Endothelial cell of umbilical vein (primary cell): Measurements from ENCODE around the gene OR7C2. TPM values are rescaled to one million over a fixed set of nuclear protein-coding genes. Genes with fewer than 3 reads are reported as not detected.
"Not testable (repeated sequence)": the region's sequence is repeated elsewhere in the genome, so short reads cannot be mapped to it uniquely, and the experiment has no call there.

ENCODE experiments used
- BruUV-seq: library from RNA; stranded (reverse); fragments of 400-500 nt; replicated peaks from 2 replicates; lab custom pipeline; 2021; lab: Mats Ljungman, UMichigan
- CTCF ChIA-PET: fragments of 300-600, 350-600 bp; sonication (Branson Sonifier 250); formaldehyde crosslinking; loops from one replicate; lab custom pipeline; 2021; ENCODE audit warnings: antibody characterized with exemption, inconsistent platforms; lab: Charles Lee
- POLR2A ChIA-PET: fragments of 300-600, 350-600 bp; sonication (Branson Sonifier 250); formaldehyde crosslinking; loops from one replicate; lab custom pipeline; 2021; ENCODE audit warnings: antibody characterized with exemption, inconsistent platforms; lab: Charles Lee
- DNase-seq: peaks from one replicate; pipeline ENCODE4 v3.0.0-alpha.2; 2011; ENCODE audit warnings: low read depth, low spot score
- FAIRE-seq: peaks from 2 replicates; lab custom pipeline; 2011; peaks lifted over from hg19 to GRCh38; lab: Jason Lieb, UNC
- H2AFZ ChIP-seq: 2 replicates; pipeline ENCODE4 v1.6.0; 2012; ENCODE audit warnings: low read depth, low read length, control low read depth, inconsistent platforms
- H3K27ac ChIP-seq: 2 replicates; pipeline ENCODE4 v1.5.1; 2011; ENCODE audit warnings: low read depth, mild to moderate bottlenecking, control low read depth, low read length, moderate library complexity; ENCODE audit not compliant: insufficient read depth
- H3K27me3 ChIP-seq, 2 experiments: 2 replicates each; pipeline versions ENCODE4 v1.6.0 to v1.6.1; 2011; ENCODE audit warnings: low read length in 2 of 2, mixed read lengths in 1 of 2; ENCODE audit not compliant: control insufficient read depth in 2 of 2, insufficient read depth in 2 of 2
- H3K36me3 ChIP-seq, 2 experiments: 2 replicates in 1 of 2; 3 replicates in 1 of 2; pipeline ENCODE4 v1.5.1; 2011; ENCODE audit warnings: low read length in 2 of 2, mild to moderate bottlenecking in 1 of 2, moderate library complexity in 1 of 2; ENCODE audit not compliant: control insufficient read depth in 2 of 2, insufficient read depth in 2 of 2; ENCODE audit errors: extremely low read depth in 1 of 2
- H3K4me1 ChIP-seq: 3 replicates; pipeline ENCODE4 v1.5.1; 2011; ENCODE audit warnings: mild to moderate bottlenecking, low read length; ENCODE audit not compliant: control insufficient read depth, insufficient read depth; ENCODE audit errors: extremely low read depth
- H3K4me2 ChIP-seq: 2 replicates; pipeline ENCODE4 v1.6.1; 2011; ENCODE audit warnings: low read length, control low read depth, mixed read lengths; ENCODE audit not compliant: insufficient read depth
- H3K4me3 ChIP-seq, 3 experiments: fragments of 200-600 bp in 1 of 3; sonication (generic), shearing (Covaris generic) in 1 of 3; replicated peaks in 1 of 3; 2 replicates each; pipeline ENCODE4 v1.5.1; 2011 to 2016; ENCODE audit warnings: control low read depth in 3 of 3, low read length in 3 of 3, mild to moderate bottlenecking in 2 of 3, inconsistent platforms in 1 of 3, low read depth in 1 of 3, moderate library complexity in 1 of 3; ENCODE audit not compliant: insufficient read depth in 1 of 3
- H3K79me2 ChIP-seq: 2 replicates; pipeline ENCODE4 v1.6.0; 2012; ENCODE audit warnings: low read length, inconsistent platforms; ENCODE audit not compliant: control insufficient read depth, insufficient read depth
- H3K9ac ChIP-seq: replicated peaks from 2 replicates; pipeline ENCODE3; 2011; ENCODE audit warnings: low read length, control low read depth; ENCODE audit not compliant: insufficient read depth; ENCODE audit errors: extremely low read depth
- H3K9me1 ChIP-seq: replicated peaks from 3 replicates; pipeline ENCODE4 v1.6.0; 2011; ENCODE audit warnings: mild to moderate bottlenecking, low read length; ENCODE audit not compliant: control insufficient read depth, insufficient read depth; ENCODE audit errors: extremely low read depth
- H3K9me3 ChIP-seq: replicated peaks from 2 replicates; pipeline ENCODE4 v1.5.1; 2012; ENCODE audit warnings: low read length, inconsistent platforms; ENCODE audit not compliant: control insufficient read depth, insufficient read depth
- H4K20me1 ChIP-seq: replicated peaks from 2 replicates; pipeline ENCODE3; 2011; ENCODE audit warnings: mild to moderate bottlenecking, low read length; ENCODE audit not compliant: control insufficient read depth, insufficient read depth; ENCODE audit errors: extremely low read depth
- CTCF ChIP-seq, 2 donors: IDR thresholded peaks; 1 replicate in 1 of 2; 2 replicates in 1 of 2; pipeline ENCODE4 v1.5.1; 2011; ENCODE audit warnings: low read length in 2 of 2, mild to moderate bottlenecking in 2 of 2, moderate library complexity in 2 of 2, control low read depth in 1 of 2, inconsistent platforms in 1 of 2, low read depth in 1 of 2; ENCODE audit not compliant: insufficient read depth in 1 of 2; ENCODE audit errors: extremely low read depth in 1 of 2
- EZH2 ChIP-seq: IDR thresholded peaks from 2 replicates; pipeline ENCODE4 v1.6.1; 2012; ENCODE audit warnings: borderline replicate concordance, low read depth, mild to moderate bottlenecking, moderate library complexity, low read length, inconsistent platforms; ENCODE audit not compliant: severe bottlenecking
- FOS ChIP-seq: IDR thresholded peaks from 2 replicates; pipeline ENCODE4 v1.6.1; 2011; ENCODE audit warnings: mild to moderate bottlenecking, low read length, moderate library complexity, borderline replicate concordance; ENCODE audit not compliant: insufficient read depth
- GATA2 ChIP-seq: IDR thresholded peaks from 2 replicates; pipeline ENCODE4 v1.7.0; 2011; ENCODE audit warnings: low read depth, mild to moderate bottlenecking, moderate library complexity, mixed read lengths, low read length; ENCODE audit not compliant: insufficient read length, insufficient read depth
- JUN ChIP-seq: IDR thresholded peaks from 2 replicates; pipeline ENCODE4 v1.6.1; 2011; ENCODE audit warnings: borderline replicate concordance, low read depth; ENCODE audit not compliant: insufficient read length, insufficient read depth
- MYC ChIP-seq: IDR thresholded peaks from one replicate; pipeline ENCODE4 v1.6.1; 2011; ENCODE audit warnings: mild to moderate bottlenecking, low read depth, low read length
- POLR2A ChIP-seq: IDR thresholded peaks from 2 replicates; pipeline ENCODE4 v1.6.1; 2012; ENCODE audit warnings: low read depth, mild to moderate bottlenecking, control low read depth, low read length
- POLR2AphosphoS5 ChIP-seq: IDR thresholded peaks from 2 replicates; pipeline ENCODE4 v1.6.1; 2012; ENCODE audit warnings: low read depth, mild to moderate bottlenecking, control low read depth, low read length, moderate library complexity; ENCODE audit not compliant: insufficient read depth
- dilution Hi-C: fragments of 300-500 bp; cut with MboI; formaldehyde crosslinking; loops from one replicate; pipeline ENCODE4 v1.15.0; 2019; ENCODE audit warnings: low sequenced_read_pairs; ENCODE audit not compliant: extremely low pct_ligation_motif_present
- intact Hi-C: fragments of 100-400 bp; cut with micrococcal nuclease; formaldehyde crosslinking; loops from one replicate; pipeline ENCODE4 v1.10.0; 2022
- polyA plus RNA-seq, 4 experiments: library from polyadenylated mRNA; depleted of rRNA in 3 of 4; stranded (reverse) in 3 of 4; unstranded in 1 of 4; fragments of >200 nt; gene quantifications; 2 replicates each; pipeline versions ENCODE4 v1.2.1 to v1.2.3, GENCODE V29; 2011 to 2012; ENCODE audit warnings: missing spikeins in 1 of 4
- total RNA-seq: library from RNA; stranded (reverse); gene quantifications from 2 replicates; pipeline ENCODE4 v1.2.3, GENCODE V29; 2021
- TF ChIP-seq, protein P1 (sequence below): IDR thresholded peaks from 2 replicates; pipeline ENCODE4 v1.6.1; 2011; ENCODE audit not compliant: insufficient read depth, insufficient read length

Gene OR7C2
- total and polyA plus RNA-seq, 2 donors (not counting 3 experiments of a cell fraction or from before 2014, with no cell fraction given): not detected

DNA sequence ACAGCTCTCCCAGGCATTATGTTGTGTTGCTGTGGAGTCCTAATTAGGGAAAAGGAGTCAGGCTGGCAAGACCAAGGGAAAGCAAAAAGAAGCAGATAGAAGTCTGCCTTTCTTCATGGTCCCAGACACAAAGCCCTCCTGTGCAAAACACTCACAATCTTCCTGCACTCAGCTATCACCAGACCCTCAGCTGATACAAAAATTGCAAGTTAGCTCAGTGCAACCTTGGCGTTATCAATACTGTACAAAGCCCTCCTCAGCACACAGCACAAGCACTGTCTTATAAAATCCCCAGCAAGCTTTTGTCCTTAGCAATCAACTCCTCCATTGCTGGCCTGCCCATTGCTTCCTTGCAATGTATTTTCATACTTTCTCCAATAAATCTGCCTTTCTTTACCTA is 3.2 kb downstream of the OR7C2 start:
- Histone ChIP-seq H3K9me1 (no peaks in the 10 kb centered on the region), H3K4me3 (no peak overlapping the region), H3K79me2 (no peaks in the 10 kb centered on the region), H3K36me3 (no peaks in the 10 kb centered on the region), H3K9ac (no peak overlapping the region), H2AFZ (no peak overlapping the region), H4K20me1 (no peaks in the 10 kb centered on the region), H3K9me3 (no peaks in the 10 kb centered on the region), H3K27me3 (no peaks in the 10 kb centered on the region), H3K4me2 (no peak overlapping the region), H3K4me1 (no peaks in the 10 kb centered on the region), H3K27ac (no peak overlapping the region)
- dilution Hi-C loops: no loop called here
- TF ChIP-seq FOS (no peak), CTCF (IDR thresholded peaks at IDR 0.05; ENCODE audit: extremely low read depth in 1 of 2, insufficient read depth in 1 of 2, low read depth in 1 of 2, low read length in 2 of 2) (no peak), POLR2AphosphoS5 (no peak), EZH2 (no peak), MYC (no peak), GATA2 (no peak), JUN (no peak), POLR2A (no peak)
- TF ChIP-seq, protein P1, sequence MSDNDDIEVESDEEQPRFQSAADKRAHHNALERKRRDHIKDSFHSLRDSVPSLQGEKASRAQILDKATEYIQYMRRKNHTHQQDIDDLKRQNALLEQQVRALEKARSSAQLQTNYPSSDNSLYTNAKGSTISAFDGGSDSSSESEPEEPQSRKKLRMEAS: no peak
- BruUV-seq: no TSS peak
- ChIA-PET CTCF (no interaction called here), POLR2A (no interaction called here)
- intact Hi-C loops: no loop called here
- FAIRE-seq: no peak
- DNase-seq: no peak

- H3K4me2 ChIP-seq, dilution Hi-C loops, CTCF ChIA-PET, BruUV-seq, H3K4me1 ChIP-seq, H3K9me3 ChIP-seq, FAIRE-seq, H2AFZ ChIP-seq, H3K9me1 ChIP-seq, H3K27me3 ChIP-seq, POLR2A ChIA-PET, H4K20me1 ChIP-seq, intact Hi-C loops, H3K4me3 ChIP-seq, DNase-seq, H3K9ac ChIP-seq, H3K27ac ChIP-seq, H3K79me2 ChIP-seq, H3K36me3 ChIP-seq: not testable (repeated sequence)
Observed at GRCh38 chr19:14949413-14949812, 8.1 kb downstream of the OR7C2 start.
